ENCODE results near the gene TBC1D3H. TPM values are rescaled to one million over a fixed set of nuclear protein-coding genes. Genes with fewer than 3 reads are reported as not detected.
"Not testable (repeated sequence)": the region's sequence is repeated elsewhere in the genome, so short reads cannot be mapped to it uniquely, and the experiment has no call there.

TBC1D3H gene
- total RNA-seq (2014; rRNA removed) (not detected in 2 replicates), Bru-seq, nascent RNA (not detected), BruChase-seq, experiment 1, labeled RNA remaining after a 6-hour chase (percentile 7 among the genes with signal in this experiment), BruChase-seq, experiment 2, labeled RNA remaining after a 2-hour chase (percentile 4 among the genes with signal in this experiment)
- long read RNA-seq = 0 reads

- H3K4me3 ChIP-seq (ENCODE audit: low read length) = not testable (repeated sequence)
Observed at GRCh38 chr17:36388385-36389245, at the start of gene TBC1D3H. Gene TBC1D3H (minus strand): TSS chr17:36388435. CDS start chr17:36386895, 1,540 bp downstream.

GRCh38 chr17:36428891-36429290 lies 40.7 kb upstream of the TBC1D3H start:
- POLR2A ChIA-PET (ENCODE audit: unreplicated experiment); H3K4me2 ChIP-seq (ENCODE audit: low read length); H3F3A ChIP-seq (ENCODE audit: low read length, unreplicated experiment); H3K36me3 ChIP-seq (ENCODE audit: low read depth, low read length); intact Hi-C loops (cut with micrococcal nuclease); H4K20me1 ChIP-seq (ENCODE audit: low read length); H3K9ac ChIP-seq (ENCODE audit: low read length); H3K79me2 ChIP-seq (ENCODE audit: low read length); DNase-seq; H3K27ac ChIP-seq (ENCODE audit: low read length); H3K9me2 ChIP-seq (replicated peaks; ENCODE audit: low read length); H3K4me1 ChIP-seq (ENCODE audit: insufficient read depth, low read length); CTCF ChIA-PET; H2AFZ ChIP-seq (ENCODE audit: low read length); ATAC-seq; BruUV-seq (replicated peaks); H3K4me3 ChIP-seq (ENCODE audit: low read length); H3K9me3 ChIP-seq (ENCODE audit: low read length); H3K27me3 ChIP-seq (ENCODE audit: low read length): not testable (repeated sequence)

More at GRCh38 chr17:36388385-36389245, at the start of gene TBC1D3H:
- intact Hi-C loops (cut with micrococcal nuclease); H3K79me2 ChIP-seq (ENCODE audit: low read length); BruUV-seq (replicated peaks); POLR2A ChIA-PET (ENCODE audit: unreplicated experiment); H3K4me1 ChIP-seq (ENCODE audit: insufficient read depth, low read length); H3K36me3 ChIP-seq (ENCODE audit: low read depth, low read length); H3K4me2 ChIP-seq (ENCODE audit: low read length); H3K27ac ChIP-seq (ENCODE audit: low read length); H2AFZ ChIP-seq (ENCODE audit: low read length); H3K9me2 ChIP-seq (replicated peaks; ENCODE audit: low read length); H3K9ac ChIP-seq (ENCODE audit: low read length); H4K20me1 ChIP-seq (ENCODE audit: low read length); DNase-seq; CTCF ChIA-PET; H3K27me3 ChIP-seq (ENCODE audit: low read length); ATAC-seq; H3F3A ChIP-seq (ENCODE audit: low read length, unreplicated experiment); H3K9me3 ChIP-seq (ENCODE audit: low read length): not testable (repeated sequence)

DNA sequence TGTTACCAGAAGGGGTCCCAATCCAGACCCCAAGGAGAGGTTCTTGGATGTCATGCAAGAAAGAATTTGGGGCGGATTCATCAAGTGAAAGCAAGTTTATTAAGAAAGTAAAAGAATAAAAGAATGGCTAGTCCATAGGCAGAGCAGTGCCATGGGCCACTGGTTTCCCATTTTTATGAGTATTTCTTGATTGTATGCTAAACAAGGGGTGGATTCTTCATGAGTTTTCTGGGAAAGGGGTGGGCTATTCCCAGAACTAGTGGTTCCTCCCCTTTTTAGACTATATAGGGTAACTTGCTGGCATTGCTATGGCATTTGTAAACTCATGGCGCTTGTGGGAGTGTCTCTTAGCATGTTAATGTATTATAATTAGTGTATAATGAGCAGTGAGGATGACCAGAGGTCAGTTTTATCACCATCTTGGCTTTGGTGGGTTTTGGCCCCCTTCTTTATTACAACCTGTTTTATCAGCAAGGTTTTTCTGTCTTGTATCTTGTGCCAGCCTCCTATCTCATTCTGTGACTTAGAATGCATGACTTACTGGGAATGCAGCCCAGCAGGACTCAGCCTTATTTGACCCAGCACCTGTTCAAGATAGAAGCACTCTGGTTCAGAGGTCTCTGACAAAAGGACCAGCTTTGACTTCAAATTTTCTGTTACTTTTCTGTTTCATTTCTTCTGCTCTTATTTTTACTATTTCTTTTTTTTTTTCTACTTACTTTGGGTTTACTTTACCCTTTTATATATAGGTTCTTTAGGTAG lies 27.1 kb upstream of the TBC1D3H start:
- H3K79me2 ChIP-seq (ENCODE audit: low read length); H2AFZ ChIP-seq (ENCODE audit: low read length); H3K9ac ChIP-seq (ENCODE audit: low read length); H4K20me1 ChIP-seq (ENCODE audit: low read length); H3K9me3 ChIP-seq (ENCODE audit: low read length); H3F3A ChIP-seq (ENCODE audit: low read length, unreplicated experiment); H3K27ac ChIP-seq (ENCODE audit: low read length); H3K4me1 ChIP-seq (ENCODE audit: insufficient read depth, low read length); H3K4me2 ChIP-seq (ENCODE audit: low read length); H3K27me3 ChIP-seq (ENCODE audit: low read length); ATAC-seq; H3K4me3 ChIP-seq (ENCODE audit: low read length); POLR2A ChIA-PET (ENCODE audit: unreplicated experiment); H3K36me3 ChIP-seq (ENCODE audit: low read depth, low read length); CTCF ChIA-PET; H3K9me2 ChIP-seq (replicated peaks; ENCODE audit: low read length); DNase-seq; BruUV-seq (replicated peaks); intact Hi-C loops (cut with micrococcal nuclease): not testable (repeated sequence)

DNA sequence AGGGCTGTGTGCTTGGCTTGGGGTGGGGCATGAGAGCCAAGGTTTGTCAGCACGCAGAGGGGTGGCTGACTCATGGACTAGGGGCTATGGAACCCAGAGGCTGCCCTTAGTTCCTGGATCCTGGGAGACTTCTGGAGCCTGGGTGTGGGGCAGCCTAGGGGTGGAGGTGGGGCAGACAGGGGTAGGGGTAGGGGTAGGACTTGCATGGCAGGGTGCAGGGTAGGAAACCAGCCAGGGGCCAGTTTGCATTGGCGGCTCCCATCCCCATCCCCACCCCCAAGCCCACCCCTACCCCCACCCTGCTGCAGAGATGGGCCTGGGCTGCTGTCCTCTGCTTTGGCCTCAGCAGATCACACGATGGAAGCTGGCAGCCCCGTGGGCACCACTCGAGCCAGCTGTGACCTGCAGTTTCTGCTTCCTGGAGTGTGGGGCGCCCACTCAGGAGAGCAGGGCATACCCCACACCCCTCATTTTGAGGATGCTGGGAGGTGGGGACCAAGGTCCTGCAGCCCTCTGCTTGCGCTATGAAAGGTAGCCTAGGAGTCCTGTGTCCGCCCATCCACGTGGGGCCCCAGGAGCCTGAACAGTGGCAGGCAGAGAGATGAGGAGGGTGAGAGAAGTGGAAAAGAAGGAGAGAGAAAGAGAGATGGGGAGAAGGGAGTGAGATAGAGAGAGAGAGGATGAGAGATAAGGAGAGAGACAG lies 2.9 kb upstream of the TBC1D3H start:
- BruUV-seq (replicated peaks); H3K9me2 ChIP-seq (replicated peaks; ENCODE audit: low read length); H3K9ac ChIP-seq (ENCODE audit: low read length); intact Hi-C loops (cut with micrococcal nuclease); H3K27me3 ChIP-seq (ENCODE audit: low read length); H4K20me1 ChIP-seq (ENCODE audit: low read length); H3K4me3 ChIP-seq (ENCODE audit: low read length); H3K9me3 ChIP-seq (ENCODE audit: low read length); ATAC-seq; H3K27ac ChIP-seq (ENCODE audit: low read length); H3K4me2 ChIP-seq (ENCODE audit: low read length); H3F3A ChIP-seq (ENCODE audit: low read length, unreplicated experiment); H3K36me3 ChIP-seq (ENCODE audit: low read depth, low read length); POLR2A ChIA-PET (ENCODE audit: unreplicated experiment); H3K4me1 ChIP-seq (ENCODE audit: insufficient read depth, low read length); CTCF ChIA-PET; DNase-seq; H3K79me2 ChIP-seq (ENCODE audit: low read length); H2AFZ ChIP-seq (ENCODE audit: low read length): not testable (repeated sequence)

DNA sequence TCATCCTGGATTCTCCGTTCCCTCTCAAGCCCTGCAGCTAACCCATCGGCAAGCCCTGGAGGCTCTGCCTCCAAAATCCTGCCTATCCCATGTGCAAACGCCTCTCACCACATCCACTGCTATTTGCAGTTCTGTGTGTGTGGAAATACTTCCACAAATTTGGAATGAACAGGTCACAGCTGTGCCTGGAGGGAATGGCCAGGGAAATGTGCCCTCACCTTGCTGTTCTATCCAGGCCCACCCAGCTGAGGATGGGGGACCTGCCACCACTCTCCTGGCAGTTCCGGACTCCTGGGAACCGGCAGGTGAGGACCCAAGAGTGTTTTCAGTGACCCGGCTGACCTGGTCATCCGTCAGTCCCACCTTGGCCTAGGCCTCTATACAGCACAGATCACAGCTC lies 12.3 kb downstream of the TBC1D3H start:
- H3K4me2 ChIP-seq (ENCODE audit: low read length); BruUV-seq (replicated peaks); H4K20me1 ChIP-seq (ENCODE audit: low read length); H3K4me1 ChIP-seq (ENCODE audit: insufficient read depth, low read length); POLR2A ChIA-PET (ENCODE audit: unreplicated experiment); H3K9me2 ChIP-seq (replicated peaks; ENCODE audit: low read length); H3F3A ChIP-seq (ENCODE audit: low read length, unreplicated experiment); H3K27ac ChIP-seq (ENCODE audit: low read length); intact Hi-C loops (cut with micrococcal nuclease); H2AFZ ChIP-seq (ENCODE audit: low read length); ATAC-seq; H3K36me3 ChIP-seq (ENCODE audit: low read depth, low read length); H3K79me2 ChIP-seq (ENCODE audit: low read length); H3K27me3 ChIP-seq (ENCODE audit: low read length); H3K9me3 ChIP-seq (ENCODE audit: low read length); H3K9ac ChIP-seq (ENCODE audit: low read length); CTCF ChIA-PET; DNase-seq; H3K4me3 ChIP-seq (ENCODE audit: low read length): not testable (repeated sequence)

- H3K9ac ChIP-seq (ENCODE audit: low read length); H3K27me3 ChIP-seq (ENCODE audit: low read length); H3F3A ChIP-seq (ENCODE audit: low read length, unreplicated experiment); intact Hi-C loops (cut with micrococcal nuclease); DNase-seq; H3K36me3 ChIP-seq (ENCODE audit: low read depth, low read length); H3K4me1 ChIP-seq (ENCODE audit: insufficient read depth, low read length); H3K4me3 ChIP-seq (ENCODE audit: low read length); H4K20me1 ChIP-seq (ENCODE audit: low read length); H3K9me3 ChIP-seq (ENCODE audit: low read length); H3K4me2 ChIP-seq (ENCODE audit: low read length); H3K9me2 ChIP-seq (replicated peaks; ENCODE audit: low read length); BruUV-seq (replicated peaks); H2AFZ ChIP-seq (ENCODE audit: low read length); ATAC-seq; POLR2A ChIA-PET (ENCODE audit: unreplicated experiment); H3K79me2 ChIP-seq (ENCODE audit: low read length); CTCF ChIA-PET; H3K27ac ChIP-seq (ENCODE audit: low read length): not testable (repeated sequence)
Observed at GRCh38 chr17:36362496-36362895, 25.7 kb downstream of the TBC1D3H start.

All from PC-3 (cell line).